Gastrocnemius medialis (tissue), 4 donors: ENCODE results near the gene PITX1. TPM values are rescaled to one million over a fixed set of nuclear protein-coding genes. Genes with fewer than 3 reads are reported as not detected.

Experiments used
- ATAC-seq, 2 donors: fragments of 150-250 bp; one replicate each; pipeline ENCODE4 v1.9.1; 2016
- DNase-seq, 2 donors: peaks; one replicate each; pipeline ENCODE4 v3.0.0-alpha.2; 2019
- H3K27ac ChIP-seq, 4 donors: fragments of 200-600 bp; sonication (generic); 1 replicate in 1 of 4; 2 replicates in 3 of 4; pipeline ENCODE4 v1.5.1; 2016 to 2018; ENCODE audit warnings: mild to moderate bottlenecking in 2 of 4, moderate library complexity in 1 of 4
- H3K27me3 ChIP-seq, 3 donors: fragments of 200-600 bp; sonication (generic) in 2 of 3; 1 replicate in 1 of 3; 2 replicates in 2 of 3; pipeline versions ENCODE4 v1.5.1 to v1.6.0; 2016 to 2019; ENCODE audit warnings: mild to moderate bottlenecking in 1 of 3, moderate library complexity in 1 of 3
- H3K36me3 ChIP-seq, 2 donors: fragments of 200-600 bp; sonication (generic) in 1 of 2; one replicate each; pipeline ENCODE4 v1.5.1; 2017 to 2018
- H3K4me1 ChIP-seq, 2 donors: fragments of 200-600 bp; sonication (generic) in 1 of 2; one replicate each; pipeline ENCODE4 v1.5.1; 2016 to 2017; ENCODE audit warnings: mild to moderate bottlenecking in 2 of 2
- H3K4me3 ChIP-seq, 4 donors: fragments of 200-600 bp; sonication (generic) in 3 of 4; 1 replicate in 1 of 4; 2 replicates in 3 of 4; pipeline ENCODE4 v1.5.1; 2016 to 2019; ENCODE audit warnings: mild to moderate bottlenecking in 2 of 4
- H3K9me3 ChIP-seq, 3 donors: fragments of 200-600 bp; sonication (generic) in 2 of 3; 1 replicate in 1 of 3; 2 replicates in 2 of 3; pipeline ENCODE4 v1.5.1; 2016 to 2019
- CTCF ChIP-seq, 5 experiments: fragments of 450-650 bp in 3 of 5; fragments of 200-600 bp in 2 of 5; sonication (generic) in 2 of 5; IDR thresholded peaks in 4 of 5; conservative IDR thresholded peaks in 1 of 5; 1 replicate in 4 of 5; 2 replicates in 1 of 5; pipeline ENCODE4 v1.5.1; 2016 to 2019; ENCODE audit warnings: antibody characterized with exemption in 5 of 5, mild to moderate bottlenecking in 3 of 5, moderate library complexity in 3 of 5
- POLR2A ChIP-seq, 2 donors: fragments of 450-650 bp; IDR thresholded peaks; one replicate each; pipeline ENCODE4 v1.6.1; 2017; ENCODE audit warnings: antibody characterized with exemption in 2 of 2, mild to moderate bottlenecking in 2 of 2, moderate library complexity in 2 of 2
- in situ Hi-C, 4 donors: fragments of 200-750 bp; cut with MboI; loops; one replicate each; pipeline versions ENCODE4 v1.15.0 to v1.8.0; 2017; ENCODE audit warnings: low sequenced_read_pairs in 4 of 4
- intact Hi-C: fragments of 100-400 bp; cut with DNase I; formaldehyde crosslinking; loops from one replicate; pipeline ENCODE4 v1.15.1; 2023; ENCODE audit warnings: low total_unique reads
- total RNA-seq, 4 donors: library from RNA; depleted of rRNA; stranded (reverse); fragments of >200 nt; gene quantifications; one replicate each; pipeline versions ENCODE4 v1.1.0 to v1.2.3, GENCODE V29; 2016

Gene PITX1
- total RNA-seq, 4 donors from 2014 or later = 5.3 to 21.2 (median 9.3) TPM

DNA sequence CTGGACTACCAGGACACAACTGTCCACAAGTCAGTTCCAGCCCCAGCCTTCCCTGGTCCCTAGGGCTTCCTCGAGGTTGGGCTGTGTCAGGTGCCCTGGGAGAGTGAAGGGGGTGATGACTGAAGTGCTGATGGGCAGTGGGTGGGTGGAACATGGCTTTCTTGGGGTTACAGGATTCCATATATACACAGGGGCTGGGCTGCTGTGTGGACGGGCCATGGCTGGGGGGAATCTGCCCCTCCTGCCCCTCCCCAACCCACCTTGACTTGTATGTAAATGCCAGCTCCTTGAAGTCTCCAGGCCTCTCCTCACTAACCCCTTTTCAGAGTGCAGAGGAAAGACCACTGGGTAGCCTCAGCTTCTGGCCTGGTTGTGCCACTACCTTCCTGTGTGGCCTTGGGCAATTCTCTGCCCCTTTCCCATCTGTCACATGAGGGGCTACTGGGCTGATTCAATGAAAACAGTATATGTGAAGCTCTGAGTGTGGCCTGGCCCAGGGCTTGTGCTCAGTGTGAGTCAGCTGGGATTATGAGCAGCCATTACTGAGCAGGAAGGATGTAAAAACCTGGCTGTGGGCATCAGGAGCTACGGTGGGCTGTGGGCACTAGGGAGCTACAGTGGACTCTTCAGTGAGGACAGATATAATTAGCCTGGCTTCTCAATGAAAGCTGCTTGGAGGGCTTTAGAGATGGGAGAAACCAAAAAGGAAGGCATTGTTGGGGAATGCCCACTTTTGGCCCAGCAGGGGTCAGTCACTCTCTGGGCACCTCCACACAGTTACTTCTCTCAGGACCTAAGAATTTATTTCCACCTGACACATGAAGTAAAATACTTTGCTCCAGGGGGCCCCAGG, 23.3 kb downstream of the PITX1 start:
- DNase-seq (no peak), ATAC-seq (no peak)
- Histone ChIP-seq H3K4me1 (no peaks in the 10 kb centered on the region), H3K4me3 (no peak overlapping the region), H3K36me3 (no peaks in the 10 kb centered on the region), H3K27ac (no peak overlapping the region), H3K27me3 (no peaks in the 10 kb centered on the region), H3K9me3 (no peaks in the 10 kb centered on the region)
- intact Hi-C loops (no loop called here), in situ Hi-C loops (loop anchor here in 1 of 4 donors (25.0 kb wide), 1 partner anchor 177 kb away; no protein-coding TSS in a partner anchor)
- no peak for TF ChIP-seq POLR2A (IDR thresholded peaks at IDR 0.05)
- TF ChIP-seq CTCF (IDR thresholded peaks at IDR 0.05 in 4 of 5, conservative IDR thresholded peaks at IDR 0.05 in 1 of 5) = no peak

DNA sequence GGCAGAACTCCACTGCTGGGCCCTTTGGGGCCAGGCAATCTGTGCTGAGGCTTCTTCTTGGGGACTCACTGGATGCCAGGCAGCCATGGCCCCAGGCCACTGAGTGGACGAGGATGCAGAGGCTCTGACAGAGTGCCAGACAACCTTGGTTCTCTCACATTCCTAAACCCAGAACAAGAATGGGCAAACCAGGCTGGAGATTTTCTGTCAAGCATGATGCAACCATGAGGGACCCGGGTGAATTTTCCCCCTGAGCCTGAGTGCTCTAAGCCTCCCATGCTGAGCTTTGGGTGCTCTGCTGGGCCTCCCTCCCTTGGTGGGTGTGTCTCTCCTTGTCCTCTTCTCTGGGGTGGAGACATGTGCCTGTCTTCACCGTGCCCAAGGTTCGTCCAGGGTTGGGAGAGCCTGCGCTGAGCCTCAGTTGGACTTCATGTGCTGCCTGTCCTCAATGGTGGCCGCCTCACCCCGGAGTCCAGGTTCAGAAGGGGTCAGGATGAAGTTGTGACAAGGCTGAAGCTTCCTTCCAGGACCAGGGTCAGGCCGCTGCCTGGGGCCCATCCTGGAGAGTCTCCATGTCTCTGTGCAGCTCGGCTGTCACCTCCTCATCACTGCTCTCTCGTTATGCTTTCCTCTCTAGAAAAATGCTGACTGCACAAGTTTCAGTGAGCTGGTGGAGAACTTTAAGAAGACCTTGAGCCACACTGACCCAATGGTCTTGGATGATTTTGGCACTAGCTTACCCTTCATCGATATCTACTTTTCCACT, 24.1 kb downstream of the PITX1 start:
- no peaks in the 10 kb centered on the region for H3K36me3 ChIP-seq
- H3K4me3 ChIP-seq = no peak overlapping the region
- no peak for DNase-seq
- TF ChIP-seq CTCF (IDR thresholded peaks at IDR 0.05 in 4 of 5, conservative IDR thresholded peaks at IDR 0.05 in 1 of 5) (no peak), POLR2A (IDR thresholded peaks at IDR 0.05) (no peak)
- intact Hi-C loops (no loop called here), in situ Hi-C loops (loop anchor here in 1 of 4 donors (25.0 kb wide), 1 partner anchor 177 kb away; no protein-coding TSS in a partner anchor)
- ATAC-seq = no peak
- H3K9me3 ChIP-seq = no peaks in the 10 kb centered on the region
- H3K4me1 ChIP-seq = no peaks in the 10 kb centered on the region
- no peak overlapping the region for H3K27ac ChIP-seq
- H3K27me3 ChIP-seq = no peaks in the 10 kb centered on the region

DNA sequence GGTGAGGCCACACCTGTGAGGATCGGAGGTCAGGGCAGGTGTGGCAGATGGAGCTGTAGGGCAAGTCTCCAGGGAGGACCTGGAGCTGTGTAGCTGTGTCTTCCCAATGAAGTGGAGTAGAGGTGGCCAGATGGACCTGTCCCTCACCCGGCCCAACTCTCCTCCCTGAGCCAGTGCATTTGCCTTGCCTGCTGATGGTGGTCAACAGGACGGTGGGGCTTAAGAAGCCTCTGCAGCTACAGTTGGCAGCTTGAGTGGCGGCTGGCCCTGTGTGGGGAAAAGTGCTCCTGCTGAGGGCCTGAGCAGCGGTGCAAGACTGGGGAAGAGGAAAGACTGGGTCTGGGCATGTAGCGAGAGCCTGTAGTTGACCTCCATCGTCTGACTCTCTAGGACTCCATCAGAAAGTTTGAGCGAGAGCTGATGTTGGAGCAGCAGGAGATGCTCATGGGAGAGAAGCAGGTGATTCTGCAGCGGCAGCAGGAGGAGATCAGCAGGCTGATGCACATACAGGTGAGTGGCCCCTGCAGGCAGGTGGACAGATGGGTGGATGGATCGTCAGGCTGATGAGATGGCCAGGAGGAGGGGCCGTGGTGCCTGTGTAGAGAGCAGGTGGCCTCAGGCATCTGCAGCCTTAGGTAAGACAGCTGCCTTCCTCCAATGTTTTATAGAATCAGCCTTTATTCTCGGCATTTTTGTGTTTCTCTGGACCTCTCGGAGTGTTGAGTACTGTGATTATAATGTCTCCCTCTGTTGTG, 24.9 kb downstream of the PITX1 start:
- intact Hi-C loops = no loop called here
- in situ Hi-C loops = loop anchor here in 1 of 4 donors (25.0 kb wide), 1 partner anchor 178 kb away; no protein-coding TSS in a partner anchor
- Histone ChIP-seq H3K4me3 (no peak overlapping the region), H3K9me3 (no peaks in the 10 kb centered on the region), H3K27ac (no peak overlapping the region), H3K4me1 (no peaks in the 10 kb centered on the region), H3K36me3 (no peaks in the 10 kb centered on the region), H3K27me3 (no peaks in the 10 kb centered on the region)
- DNase-seq = no peak
- no peak for TF ChIP-seq POLR2A (IDR thresholded peaks at IDR 0.05)
- TF ChIP-seq CTCF (IDR thresholded peaks at IDR 0.05 in 4 of 5, conservative IDR thresholded peaks at IDR 0.05 in 1 of 5) = no peak
- no peak for ATAC-seq

GRCh38 chr5:135008556-135008955, 25.5 kb downstream of the PITX1 start:
- Histone ChIP-seq H3K9me3 (no peaks in the 10 kb centered on the region), H3K36me3 (no peaks in the 10 kb centered on the region), H3K27me3 (no peaks in the 10 kb centered on the region), H3K27ac (no peak overlapping the region), H3K4me3 (no peak overlapping the region), H3K4me1 (no peaks in the 10 kb centered on the region)
- in situ Hi-C loops (loop anchor here in 1 of 4 donors (25.0 kb wide), 1 partner anchor 179 kb away; no protein-coding TSS in a partner anchor), intact Hi-C loops (no loop called here)
- ATAC-seq (no peak), DNase-seq (no peak)
- TF ChIP-seq CTCF (IDR thresholded peaks at IDR 0.05 in 4 of 5, conservative IDR thresholded peaks at IDR 0.05 in 1 of 5) (no peak), POLR2A (IDR thresholded peaks at IDR 0.05) (no peak)
